Osteoblast (primary cell): ENCODE results near the gene SLC6A13. TPM values are rescaled to one million over a fixed set of nuclear protein-coding genes. Genes with fewer than 3 reads are reported as not detected.

Source experiments
- DNase-seq: peaks from one replicate; pipeline ENCODE4 v3.0.0; 2011; ENCODE audit warnings: low spot score, mixed read lengths; ENCODE audit not compliant: insufficient read length; ENCODE audit errors: missing footprints
- H2AFZ ChIP-seq: 2 replicates; pipeline ENCODE4 v1.6.0; 2011; ENCODE audit warnings: mild to moderate bottlenecking, low read length
- H3K27ac ChIP-seq: 2 replicates; pipeline ENCODE4 v1.5.1; 2011; ENCODE audit warnings: mild to moderate bottlenecking, low read depth, low read length, moderate library complexity
- H3K27me3 ChIP-seq: 2 replicates; pipeline ENCODE4 v1.6.0; 2012; ENCODE audit warnings: mild to moderate bottlenecking, control low read depth, inconsistent platforms, low read length, moderate library complexity; ENCODE audit not compliant: insufficient read depth
- H3K36me3 ChIP-seq: 2 replicates; pipeline ENCODE4 v1.5.1; 2011; ENCODE audit warnings: mild to moderate bottlenecking, low read length, control low read depth, moderate library complexity; ENCODE audit not compliant: insufficient read depth
- H3K4me1 ChIP-seq: 2 replicates; pipeline ENCODE4 v1.5.1; 2011; ENCODE audit warnings: mild to moderate bottlenecking, low read length, control low read depth, moderate library complexity; ENCODE audit not compliant: insufficient read depth
- H3K4me2 ChIP-seq: 2 replicates; pipeline ENCODE4 v1.6.0; 2011; ENCODE audit warnings: mild to moderate bottlenecking, low read length; ENCODE audit not compliant: insufficient read depth
- H3K4me3 ChIP-seq: fragments of 200-600 bp; sonication (generic); 3 replicates; pipeline ENCODE4 v1.5.1; 2012; ENCODE audit warnings: mild to moderate bottlenecking, low read length, inconsistent platforms; ENCODE audit not compliant: insufficient read depth
- H3K79me2 ChIP-seq: 2 replicates; pipeline ENCODE4 v1.6.0; 2012; ENCODE audit warnings: mild to moderate bottlenecking, low read length, control low read depth, inconsistent platforms; ENCODE audit not compliant: insufficient read depth
- H3K9me3 ChIP-seq: 2 replicates; pipeline ENCODE4 v1.5.1; 2011; ENCODE audit warnings: low read depth, low read length, control low read depth
- H4K20me1 ChIP-seq: 2 replicates; pipeline ENCODE4 v1.6.0; 2012; ENCODE audit warnings: mild to moderate bottlenecking, low read length, control low read depth; ENCODE audit not compliant: insufficient read depth
- CTCF ChIP-seq: IDR thresholded peaks from 2 replicates; pipeline ENCODE4 v1.5.1; 2011; ENCODE audit warnings: mild to moderate bottlenecking, low read depth, low read length, moderate library complexity; ENCODE audit errors: extremely low read depth
- total RNA-seq: library from RNA; depleted of rRNA; stranded (reverse); fragments of >200 nt; gene quantifications from 2 replicates; pipeline ENCODE4 v1.2.3, GENCODE V29; 2012

Gene SLC6A13
- total RNA-seq, 1 donor, result not detected

- Histone ChIP-seq H3K4me1 (no peaks in the 10 kb centered on the region), H3K27ac (no peak overlapping the region), H3K4me2 (no peak overlapping the region), H3K9me3 (no peaks in the 10 kb centered on the region), H3K36me3 (no peaks in the 10 kb centered on the region), H4K20me1 (no peaks in the 10 kb centered on the region), H3K79me2 (no peaks in the 10 kb centered on the region), H3K27me3 (peaks cover 79% of the 10 kb centered on the region), H3K4me3 (no peak overlapping the region), H2AFZ (no peak overlapping the region)
- no peak for DNase-seq
- no peak for TF ChIP-seq CTCF
These were observed 55.7 kb downstream of the SLC6A13 start for GRCh38 chr12:206746-207440.

- no peak for TF ChIP-seq CTCF
- no peak overlapping the region for H3K4me2 ChIP-seq
- H3K27me3 ChIP-seq, result peaks cover 72% of the 10 kb centered on the region
- H3K4me1 ChIP-seq, result no peaks in the 10 kb centered on the region
- no peak for DNase-seq
- H3K4me3 ChIP-seq, result no peak overlapping the region
- no peak overlapping the region for H2AFZ ChIP-seq
- no peaks in the 10 kb centered on the region for H4K20me1 ChIP-seq
- no peak overlapping the region for H3K27ac ChIP-seq
- no peaks in the 10 kb centered on the region for H3K79me2 ChIP-seq
- no peaks in the 10 kb centered on the region for H3K9me3 ChIP-seq
- no peaks in the 10 kb centered on the region for H3K36me3 ChIP-seq
These were observed 57.6 kb downstream of the SLC6A13 start for GRCh38 chr12:205026-205425.

GRCh38 chr12:204261-204678, 58.4 kb downstream of the SLC6A13 start:
- no peak overlapping the region for H2AFZ ChIP-seq
- H3K27ac ChIP-seq, result no peak overlapping the region
- H3K27me3 ChIP-seq, result peaks cover 70% of the 10 kb centered on the region
- H3K36me3 ChIP-seq, result no peaks in the 10 kb centered on the region
- DNase-seq, result no peak
- H3K4me3 ChIP-seq, result no peak overlapping the region
- no peaks in the 10 kb centered on the region for H3K9me3 ChIP-seq
- no peaks in the 10 kb centered on the region for H4K20me1 ChIP-seq
- no peaks in the 10 kb centered on the region for H3K79me2 ChIP-seq
- H3K4me1 ChIP-seq, result no peaks in the 10 kb centered on the region
- TF ChIP-seq CTCF, result no peak
- peak overlapping the region; percentile 61 for H3K4me2 ChIP-seq

- DNase-seq, result peak; percentile 93
- Histone ChIP-seq H3K4me2 (peak overlapping the region; percentile 61), H3K9me3 (no peaks in the 10 kb centered on the region), H3K27ac (no peak overlapping the region), H3K36me3 (no peaks in the 10 kb centered on the region), H3K27me3 (peaks cover 64% of the 10 kb centered on the region), H3K4me3 (peak overlapping the region; percentile 50), H3K79me2 (no peaks in the 10 kb centered on the region), H2AFZ (peak overlapping the region; percentile 22), H4K20me1 (no peaks in the 10 kb centered on the region), H3K4me1 (no peaks in the 10 kb centered on the region)
- TF ChIP-seq CTCF, result no peak
These were observed 59.0 kb downstream of the SLC6A13 start for GRCh38 chr12:203462-204260.
